Transverse colon (tissue), 4 donors: ENCODE data around the gene KRTAP4-8. TPM values are rescaled to one million over a fixed set of nuclear protein-coding genes. Genes with fewer than 3 reads are reported as not detected.
"Not testable (repeated sequence)": the region's sequence is repeated elsewhere in the genome, so short reads cannot be mapped to it uniquely, and the experiment has no call there.

Experiments
- DNase-seq: peaks from one replicate; pipeline ENCODE4 v3.0.0-alpha.2; 2019
- H3K27ac ChIP-seq, 4 donors: fragments of 200-600 bp; sonication (generic); 2 replicates each; pipeline ENCODE4 v1.5.1; 2016 to 2018; ENCODE audit warnings: inconsistent platforms in 4 of 4
- H3K27me3 ChIP-seq: fragments of 200-600 bp; sonication (generic); 2 replicates; pipeline ENCODE4 v1.5.1; 2017; ENCODE audit warnings: inconsistent platforms
- H3K36me3 ChIP-seq, 4 donors: fragments of 200-600 bp; sonication (generic); 2 replicates each; pipeline ENCODE4 v1.5.1; 2017 to 2019; ENCODE audit warnings: inconsistent platforms in 4 of 4
- H3K4me1 ChIP-seq, 4 donors: fragments of 200-600 bp; sonication (generic); 2 replicates each; pipeline ENCODE4 v1.5.1; 2017 to 2020; ENCODE audit warnings: inconsistent platforms in 4 of 4
- H3K4me3 ChIP-seq, 4 donors: fragments of 200-600 bp; sonication (generic); 1 replicate in 1 of 4; 2 replicates in 3 of 4; pipeline versions ENCODE4 v1.5.1 to v1.6.1; 2017 to 2019; ENCODE audit warnings: inconsistent platforms in 4 of 4
- H3K9me3 ChIP-seq, 2 donors: fragments of 200-600 bp; sonication (generic); 2 replicates each; pipeline ENCODE4 v1.5.1; 2017 to 2019; ENCODE audit warnings: inconsistent platforms in 2 of 2
- EP300 ChIP-seq: sonication (generic); formaldehyde crosslinking; IDR thresholded peaks from one replicate; pipeline ENCODE4 v1.6.1; 2017; ENCODE audit warnings: antibody characterized with exemption, low read depth
- POLR2A ChIP-seq: fragments of 450-650 bp; IDR thresholded peaks from one replicate; pipeline ENCODE4 v1.6.1; 2016; ENCODE audit warnings: antibody characterized with exemption, mild to moderate bottlenecking, moderate library complexity
- POLR2AphosphoS5 ChIP-seq, 3 donors: sonication (generic); formaldehyde crosslinking; IDR thresholded peaks; one replicate each; pipeline ENCODE4 v1.6.1; 2016; ENCODE audit warnings: antibody characterized with exemption in 3 of 3
- WGBS, 2 donors: methylation state at CpG; one replicate each; pipeline ENCODE4 v1.1.5; 2018; ENCODE audit warnings: low coverage in 1 of 2; 5-methylcytosine and 5-hydroxymethylcytosine counted together
- in situ Hi-C, 4 donors: fragments of 200-750 bp; cut with MboI; loops; one replicate each; pipeline versions ENCODE4 v1.15.0 to v1.15.1; 2017; ENCODE audit warnings: low sequenced_read_pairs in 3 of 4, low pct_ligation_motif_present in 1 of 4, low pct_unique_long_range_greater_than_20kb in 1 of 4
- intact Hi-C: fragments of 100-400 bp; cut with DNase I; formaldehyde crosslinking; loops from one replicate; pipeline ENCODE4 v1.15.1; 2023; ENCODE audit warnings: low total_unique reads
- total RNA-seq, 4 donors: library from RNA; depleted of rRNA; stranded (reverse); fragments of >200 nt; gene quantifications; one replicate each; pipeline ENCODE4 v1.1.0, GENCODE V29; 2016
- TF ChIP-seq, protein P1 (sequence below), 5 experiments: fragments of 200-600 bp in 3 of 5; fragments of 450-650 bp in 2 of 5; sonication (generic) in 3 of 5; IDR thresholded peaks; 1 replicate in 2 of 5; 2 replicates in 3 of 5; pipeline ENCODE4 v1.5.1; 2016 to 2017; ENCODE audit warnings: antibody characterized with exemption in 5 of 5, inconsistent platforms in 3 of 5, mild to moderate bottlenecking in 2 of 5, moderate library complexity in 1 of 5

Gene KRTAP4-8
- total RNA-seq, 4 donors from 2014 or later, result not detected

DNA sequence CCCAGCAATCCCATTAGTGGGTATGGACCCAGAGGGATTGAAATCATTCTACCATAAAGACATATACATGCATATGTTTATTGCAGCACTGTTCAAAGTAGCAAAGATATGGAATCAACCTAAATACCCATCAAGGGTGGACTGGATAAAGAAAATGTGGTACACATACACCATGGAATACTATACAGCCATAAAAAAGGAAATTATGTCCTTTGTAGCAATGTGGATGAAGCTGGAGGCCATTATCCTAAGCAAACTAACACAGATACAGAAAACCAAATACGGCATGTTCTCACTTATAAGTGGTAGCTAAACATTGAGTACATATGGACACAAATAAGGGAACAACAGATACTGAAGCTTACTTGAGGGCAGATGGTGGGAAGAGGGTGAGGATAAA, 40.4 kb downstream of the KRTAP4-8 start:
- Histone ChIP-seq H3K36me3 (no peaks in the 10 kb centered on the region), H3K4me3 (no peak overlapping the region), H3K4me1 (no peaks in the 10 kb centered on the region), H3K27me3 (peaks cover 17% of the 10 kb centered on the region), H3K9me3 (no peaks in the 10 kb centered on the region), H3K27ac (no peak overlapping the region)
- DNase-seq, result no peak
- TF ChIP-seq POLR2A (no peak), POLR2AphosphoS5 (IDR thresholded peaks at IDR 0.05) (no peak)
- intact Hi-C loops, result no loop called here
- in situ Hi-C loops, result no loop called here
- WGBS, 2 donors, result 84 to 93% methylated on average over 1 of the region's 1 CpG

DNA sequence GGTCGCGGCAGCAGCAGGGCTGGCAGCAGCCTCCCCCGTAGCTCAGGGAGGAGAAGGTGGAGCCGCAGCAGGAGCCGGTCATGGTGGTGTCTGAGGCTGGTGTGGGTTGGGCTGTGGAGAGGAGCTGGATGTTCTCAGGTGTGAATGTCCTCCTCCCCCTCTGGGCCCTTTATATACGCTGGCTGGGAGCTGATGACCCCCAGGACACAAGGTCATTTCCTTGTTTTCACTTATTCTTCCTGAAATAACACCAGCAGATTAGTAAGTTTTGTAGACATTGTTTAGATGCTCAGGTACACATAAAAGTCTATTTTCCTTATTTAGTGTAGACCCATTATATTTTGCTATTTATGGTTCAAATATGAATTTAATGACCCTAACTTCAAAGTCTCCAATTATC, 42.8 kb downstream of the KRTAP4-8 start, which contains the start of gene KRTAP2-2:
TSS of gene KRTAP2-2 (minus strand) at position 101 of the 400 bp plus-strand sequence. CDS start at position 82, 19 bp downstream.
- H3K27me3 ChIP-seq, H3K4me1 ChIP-seq, H3K36me3 ChIP-seq, DNase-seq, H3K4me3 ChIP-seq, H3K27ac ChIP-seq, in situ Hi-C loops, H3K9me3 ChIP-seq, intact Hi-C loops: not testable (repeated sequence)
- WGBS, 2 donors, result 40 to 73% methylated on average over 1 to 2 of the region's 6 CpGs

DNA sequence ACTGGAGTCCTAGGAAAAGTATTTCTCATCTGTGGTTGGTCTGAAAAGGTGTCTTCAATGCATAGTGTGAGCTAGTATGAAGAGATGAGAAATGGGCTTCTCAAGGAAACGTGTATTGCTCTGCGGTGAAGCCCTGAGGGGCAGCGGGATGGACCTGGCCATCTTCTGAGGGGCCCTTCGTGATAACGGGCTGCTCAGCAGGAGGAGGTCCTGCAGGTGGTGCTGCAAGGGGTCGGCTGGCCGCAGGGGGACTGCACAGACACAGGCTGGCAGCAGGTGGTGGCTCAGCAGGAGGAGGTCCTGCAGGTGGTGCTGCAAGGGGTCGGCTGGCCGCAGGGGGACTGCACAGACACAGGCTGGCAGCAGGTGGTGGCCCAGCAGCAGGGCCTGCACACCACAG, 43.4 kb downstream of the KRTAP4-8 start:
- intact Hi-C loops, H3K4me3 ChIP-seq, H3K4me1 ChIP-seq, H3K9me3 ChIP-seq, DNase-seq, H3K36me3 ChIP-seq, in situ Hi-C loops, H3K27me3 ChIP-seq, H3K27ac ChIP-seq: not testable (repeated sequence)
- WGBS, 2 donors, result 62 to 78% methylated on average over 5 to 7 of the region's 9 CpGs

DNA sequence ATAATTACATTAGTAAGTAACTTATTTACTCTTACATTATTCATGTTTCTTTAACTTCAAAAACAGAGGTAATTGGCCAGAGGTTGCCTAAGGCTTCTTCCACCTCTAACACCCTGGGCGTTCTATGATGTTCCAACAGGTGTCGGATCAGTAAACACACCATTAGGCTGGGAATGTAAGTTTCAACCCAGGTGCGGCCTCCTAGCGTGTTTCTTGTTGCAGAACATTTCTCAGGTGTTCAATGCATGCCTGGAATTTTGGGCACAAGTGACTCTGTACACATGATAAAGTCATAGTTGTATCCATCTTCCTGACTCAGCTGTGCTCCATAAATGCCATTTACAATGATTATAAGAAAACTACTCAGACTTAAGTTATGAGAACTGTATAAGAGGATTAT, 43.9 kb downstream of the KRTAP4-8 start:
- Histone ChIP-seq H3K36me3 (no peaks in the 10 kb centered on the region), H3K4me3 (no peak overlapping the region), H3K9me3 (no peaks in the 10 kb centered on the region), H3K4me1 (no peaks in the 10 kb centered on the region), H3K27me3 (peaks cover 11% of the 10 kb centered on the region), H3K27ac (no peak overlapping the region)
- TF ChIP-seq, protein P1, sequence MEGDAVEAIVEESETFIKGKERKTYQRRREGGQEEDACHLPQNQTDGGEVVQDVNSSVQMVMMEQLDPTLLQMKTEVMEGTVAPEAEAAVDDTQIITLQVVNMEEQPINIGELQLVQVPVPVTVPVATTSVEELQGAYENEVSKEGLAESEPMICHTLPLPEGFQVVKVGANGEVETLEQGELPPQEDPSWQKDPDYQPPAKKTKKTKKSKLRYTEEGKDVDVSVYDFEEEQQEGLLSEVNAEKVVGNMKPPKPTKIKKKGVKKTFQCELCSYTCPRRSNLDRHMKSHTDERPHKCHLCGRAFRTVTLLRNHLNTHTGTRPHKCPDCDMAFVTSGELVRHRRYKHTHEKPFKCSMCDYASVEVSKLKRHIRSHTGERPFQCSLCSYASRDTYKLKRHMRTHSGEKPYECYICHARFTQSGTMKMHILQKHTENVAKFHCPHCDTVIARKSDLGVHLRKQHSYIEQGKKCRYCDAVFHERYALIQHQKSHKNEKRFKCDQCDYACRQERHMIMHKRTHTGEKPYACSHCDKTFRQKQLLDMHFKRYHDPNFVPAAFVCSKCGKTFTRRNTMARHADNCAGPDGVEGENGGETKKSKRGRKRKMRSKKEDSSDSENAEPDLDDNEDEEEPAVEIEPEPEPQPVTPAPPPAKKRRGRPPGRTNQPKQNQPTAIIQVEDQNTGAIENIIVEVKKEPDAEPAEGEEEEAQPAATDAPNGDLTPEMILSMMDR (IDR thresholded peaks at IDR 0.05), result no peak
- TF ChIP-seq EP300, result no peak
- no peak for TF ChIP-seq POLR2A
- no peak for TF ChIP-seq POLR2AphosphoS5 (IDR thresholded peaks at IDR 0.05)
- no peak for DNase-seq
- 80 to 84% methylated on average over 1 to 4 of the region's 4 CpGs for WGBS, 2 donors
- intact Hi-C loops (no loop called here), in situ Hi-C loops (no loop called here)

DNA sequence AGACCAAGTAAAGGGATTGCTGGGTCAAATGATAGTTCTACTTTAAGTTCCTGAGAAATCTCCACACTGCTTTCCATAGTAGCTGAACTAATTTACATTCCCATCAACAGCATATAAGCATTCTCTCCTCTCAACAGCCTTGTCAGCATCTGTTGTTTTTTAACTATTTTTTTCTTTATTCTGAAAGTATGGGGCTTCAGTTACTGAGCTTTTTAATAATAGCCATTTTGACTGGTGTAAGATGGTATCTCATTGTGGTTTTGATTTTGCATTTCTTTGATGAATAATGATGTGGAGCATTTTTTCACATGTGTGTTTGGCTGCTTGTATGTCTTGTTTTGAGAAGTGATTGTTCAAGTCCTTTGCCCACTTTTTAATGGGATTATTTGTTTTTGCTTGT, 45.4 kb downstream of the KRTAP4-8 start:
- Histone ChIP-seq H3K27me3 (peaks cover 25% of the 10 kb centered on the region), H3K9me3 (no peaks in the 10 kb centered on the region), H3K36me3 (no peaks in the 10 kb centered on the region), H3K4me1 (no peaks in the 10 kb centered on the region), H3K4me3 (no peak overlapping the region), H3K27ac (no peak overlapping the region)
- in situ Hi-C loops, result no loop called here
- DNase-seq, result no peak
- intact Hi-C loops, result no loop called here
- TF ChIP-seq, protein P1 (IDR thresholded peaks at IDR 0.05), result no peak
- TF ChIP-seq POLR2A (no peak), POLR2AphosphoS5 (IDR thresholded peaks at IDR 0.05) (no peak), EP300 (no peak)

DNA sequence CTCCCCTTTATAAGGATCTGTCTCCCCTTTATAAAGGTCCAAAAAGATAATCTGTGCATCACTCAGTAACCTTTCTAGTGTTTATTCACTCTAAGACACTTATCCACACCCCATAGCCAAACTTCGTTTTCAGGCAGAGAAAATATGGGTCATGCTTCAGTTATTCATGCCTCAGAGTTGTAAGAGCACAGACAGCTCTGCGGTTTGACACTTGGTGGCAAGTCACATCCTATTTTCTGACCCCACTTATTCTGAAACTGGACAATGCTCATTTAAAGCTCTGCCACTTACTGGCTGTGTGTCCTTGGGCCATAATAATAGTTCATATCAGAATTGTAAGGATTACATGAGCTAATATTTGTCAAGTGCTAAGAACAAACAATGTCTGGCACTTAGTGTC, 48.8 kb downstream of the KRTAP4-8 start:
- in situ Hi-C loops, result no loop called here
- WGBS, 2 donors, result 34 to 38% methylated on average over 2 of the region's 2 CpGs
- no peaks in the 10 kb centered on the region for H3K4me1 ChIP-seq

More for the DNA sequence above, 48.8 kb downstream of the KRTAP4-8 start:
- DNase-seq, result no peak
- Histone ChIP-seq H3K27ac (no peak overlapping the region), H3K4me3 (no peak overlapping the region), H3K36me3 (no peaks in the 10 kb centered on the region), H3K27me3 (peaks cover 40% of the 10 kb centered on the region), H3K9me3 (no peaks in the 10 kb centered on the region)
- TF ChIP-seq, protein P1 (IDR thresholded peaks at IDR 0.05), result no peak
- TF ChIP-seq EP300, result no peak
- intact Hi-C loops, result no loop called here
